Neuronal stem cell (in vitro differentiated cells): ENCODE measurements around the gene PAQR6.

Experiments used
- DNase-seq: peaks from one replicate; pipeline ENCODE4 v3.0.0-alpha.2; 2013; ENCODE audit warnings: low spot score
- H2AFZ ChIP-seq: one replicate; pipeline ENCODE4 v1.6.1; 2013; ENCODE audit warnings: mild to moderate bottlenecking, low read length, inconsistent platforms
- H2AK5ac ChIP-seq: 2 replicates; pipeline ENCODE4 v1.6.1; 2013; ENCODE audit warnings: low read depth, mild to moderate bottlenecking, inconsistent platforms, low read length, moderate library complexity, mixed read lengths
- H2BK120ac ChIP-seq: 2 replicates; pipeline ENCODE4 v1.6.1; 2013; ENCODE audit warnings: low read depth, mild to moderate bottlenecking, inconsistent platforms, low read length, moderate library complexity, mixed read lengths
- H2BK12ac ChIP-seq: one replicate; pipeline ENCODE4 v1.6.1; 2013; ENCODE audit warnings: low read length, inconsistent platforms
- H2BK15ac ChIP-seq: 2 replicates; pipeline ENCODE4 v1.6.1; 2013; ENCODE audit warnings: mild to moderate bottlenecking, low read length, inconsistent platforms, mixed read lengths
- H2BK5ac ChIP-seq: one replicate; pipeline ENCODE4 v1.6.1; 2013; ENCODE audit warnings: inconsistent platforms, mild to moderate bottlenecking, low read length, moderate library complexity
- H3K14ac ChIP-seq: one replicate; pipeline ENCODE4 v1.6.1; 2013; ENCODE audit warnings: low read length, inconsistent platforms
- H3K18ac ChIP-seq: 2 replicates; pipeline ENCODE4 v1.6.1; 2013; ENCODE audit warnings: low read length, inconsistent platforms
- H3K23ac ChIP-seq: 2 replicates; pipeline ENCODE4 v1.6.1; 2013; ENCODE audit warnings: low read depth, mild to moderate bottlenecking, mixed read lengths, low read length, inconsistent platforms; ENCODE audit not compliant: poor library complexity
- H3K27ac ChIP-seq: replicated peaks from 3 replicates; pipeline ENCODE4 v1.5.1; 2013; ENCODE audit warnings: low read length, inconsistent platforms
- H3K27me3 ChIP-seq, 3 experiments: 2 replicates each; pipeline ENCODE4 v1.6.1; 2013; ENCODE audit warnings: low read length in 3 of 3, mild to moderate bottlenecking in 2 of 3, inconsistent platforms in 1 of 3, low read depth in 1 of 3, mixed read lengths in 1 of 3, moderate library complexity in 1 of 3; ENCODE audit not compliant: control insufficient read depth in 3 of 3, insufficient read depth in 3 of 3
- H3K36me3 ChIP-seq, 2 donors: replicated peaks in 1 of 2; 2 replicates each; pipeline ENCODE4 v1.6.1; 2013; ENCODE audit warnings: low read length in 2 of 2; ENCODE audit not compliant: control insufficient read depth in 2 of 2, insufficient read depth in 2 of 2
- H3K4ac ChIP-seq: 2 replicates; pipeline ENCODE4 v1.6.1; 2013; ENCODE audit warnings: inconsistent platforms, mild to moderate bottlenecking, low read length, moderate library complexity
- H3K4me1 ChIP-seq, 2 donors: 1 replicate in 1 of 2; 2 replicates in 1 of 2; pipeline ENCODE4 v1.6.1; 2013; ENCODE audit warnings: low read length in 2 of 2, low read depth in 1 of 2; ENCODE audit not compliant: control insufficient read depth in 2 of 2, insufficient read depth in 1 of 2
- H3K4me2 ChIP-seq: one replicate; pipeline ENCODE4 v1.6.1; 2013; ENCODE audit warnings: mild to moderate bottlenecking, low read length, inconsistent platforms; ENCODE audit not compliant: insufficient read depth, poor library complexity, severe bottlenecking
- H3K4me3 ChIP-seq, 2 donors: 2 replicates each; pipeline ENCODE4 v1.5.1; 2013; ENCODE audit warnings: low read length in 2 of 2, mild to moderate bottlenecking in 2 of 2, inconsistent platforms in 1 of 2, moderate library complexity in 1 of 2
- H3K79me1 ChIP-seq: one replicate; pipeline ENCODE4 v1.6.1; 2013; ENCODE audit warnings: low read depth, mild to moderate bottlenecking, inconsistent platforms, low read length, moderate library complexity
- H3K9ac ChIP-seq: one replicate; pipeline ENCODE4 v1.6.1; 2013; ENCODE audit warnings: mild to moderate bottlenecking, low read depth, low read length, inconsistent platforms; ENCODE audit not compliant: poor library complexity
- H3K9me3 ChIP-seq, 2 donors: replicated peaks in 1 of 2; 2 replicates each; pipeline versions ENCODE3 to v1.6.1; 2013; ENCODE audit warnings: low read length in 2 of 2, mild to moderate bottlenecking in 2 of 2, inconsistent platforms in 1 of 2, low read depth in 1 of 2, mixed read lengths in 1 of 2, moderate library complexity in 1 of 2; ENCODE audit not compliant: control insufficient read depth in 2 of 2, insufficient read depth in 1 of 2
- H4K8ac ChIP-seq: one replicate; pipeline ENCODE4 v1.6.1; 2013; ENCODE audit warnings: low read depth, mild to moderate bottlenecking, inconsistent platforms, low read length, moderate library complexity
- H4K91ac ChIP-seq: one replicate; pipeline ENCODE4 v1.6.1; 2013; ENCODE audit warnings: low read length, low read depth, mild to moderate bottlenecking, inconsistent platforms; ENCODE audit not compliant: poor library complexity
- WGBS, 2 donors: extraction: QIAGEN DNeasy Blood & Tissue Kit; methylation state at CpG; one replicate each; pipeline ENCODE4 v1.1.7; 2013; ENCODE audit warnings: missing lambda C conversion rate in 2 of 2, mixed read lengths in 1 of 2; ENCODE audit not compliant: insufficient read length in 2 of 2, insufficient replicate concordance in 1 of 2; ENCODE audit errors: extremely low coverage in 2 of 2; 5-methylcytosine and 5-hydroxymethylcytosine counted together

Gene PAQR6

DNA sequence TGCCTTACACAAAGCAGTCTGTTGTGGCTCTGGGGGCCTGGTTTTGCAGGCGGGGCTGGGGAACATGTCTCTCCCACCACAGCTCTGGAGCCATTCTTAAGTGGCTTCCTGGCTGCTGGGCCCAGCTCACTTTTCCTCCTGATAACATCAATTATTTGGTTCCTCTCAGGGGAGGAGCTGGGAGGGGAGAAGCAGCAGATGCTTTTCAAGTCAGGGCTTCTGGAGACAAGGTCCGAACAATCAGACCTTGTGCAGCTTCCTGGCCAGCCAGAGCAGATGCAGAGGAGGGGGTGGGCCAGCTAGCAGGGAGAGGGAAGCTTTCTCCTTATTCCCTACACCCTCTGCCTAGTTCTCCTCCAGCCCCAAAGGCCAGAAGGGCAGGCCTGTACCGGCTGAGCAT, 3.7 kb upstream of the PAQR6 start:
- H4K91ac ChIP-seq = no peak overlapping the region
- peak overlapping the region; percentile 2 for H2BK5ac ChIP-seq
- H3K79me1 ChIP-seq = no peaks in the 10 kb centered on the region
- no peak overlapping the region for H3K4ac ChIP-seq
- H3K27ac ChIP-seq = no peak overlapping the region
- no peak overlapping the region for H3K4me2 ChIP-seq
- no peak for DNase-seq
- no peak overlapping the region for H3K9ac ChIP-seq
- no peaks in the 10 kb centered on the region for H3K9me3 ChIP-seq
- peaks cover 45 to 72% of the 10 kb centered on the region in 2 donors for H3K36me3 ChIP-seq
- no CpG with 5 or more reads among the region's 3 CpGs for WGBS, 2 donors
- no peak overlapping the region for H3K4me3 ChIP-seq
- no peak overlapping the region for H2AK5ac ChIP-seq
- H3K14ac ChIP-seq = no peak overlapping the region
- peaks cover 2 to 16% of the 10 kb centered on the region in 2 donors for H3K4me1 ChIP-seq
- no peak overlapping the region for H2BK15ac ChIP-seq
- no peak overlapping the region for H4K8ac ChIP-seq
- no peak overlapping the region for H2AFZ ChIP-seq
- H3K27me3 ChIP-seq = no peaks in the 10 kb centered on the region
- H3K23ac ChIP-seq = no peak overlapping the region
- H2BK12ac ChIP-seq = no peak overlapping the region
- H3K18ac ChIP-seq = no peak overlapping the region
- H2BK120ac ChIP-seq = no peak overlapping the region

DNA sequence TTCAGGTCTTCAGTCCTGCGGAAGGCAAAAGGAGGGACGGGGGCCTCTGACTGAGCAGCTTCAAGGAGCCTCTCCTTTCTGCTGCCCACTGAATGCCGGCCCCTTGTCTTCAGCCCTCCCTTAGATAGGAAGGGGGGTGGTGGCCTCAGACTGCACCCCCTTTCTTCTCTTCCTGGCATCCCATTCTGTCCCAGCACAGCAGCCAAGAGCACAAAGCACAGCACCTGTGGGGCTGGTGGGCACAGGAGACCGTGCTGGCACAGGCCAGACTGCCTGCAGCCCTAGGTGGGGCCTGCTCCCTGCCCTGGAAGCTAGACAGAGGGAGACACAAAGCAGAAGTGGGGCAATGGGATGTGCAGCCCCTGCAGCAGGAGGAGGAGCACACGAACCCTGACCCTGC, 1.7 kb upstream of the PAQR6 start:
- Histone ChIP-seq H3K4me3 (no peak overlapping the region), H2AFZ (no peak overlapping the region), H3K9me3 (no peaks in the 10 kb centered on the region), H3K79me1 (peaks cover 3% of the 10 kb centered on the region), H3K4me2 (no peak overlapping the region), H3K4ac (no peak overlapping the region), H3K27me3 (no peaks in the 10 kb centered on the region), H3K23ac (peak overlapping the region; percentile 92), H2AK5ac (no peak overlapping the region), H3K9ac (peak overlapping the region; percentile 25), H2BK120ac (no peak overlapping the region), H3K36me3 (peaks cover 42 to 60% of the 10 kb centered on the region in 2 donors), H4K8ac (no peak overlapping the region), H2BK5ac (peak overlapping the region; percentile 57), H3K27ac (peak overlapping the region; percentile 57), H4K91ac (no peak overlapping the region), H2BK12ac (no peak overlapping the region), H2BK15ac (no peak overlapping the region), H3K14ac (no peak overlapping the region), H3K4me1 (peaks cover 2 to 17% of the 10 kb centered on the region in 2 donors), H3K18ac (no peak overlapping the region)
- no peak for DNase-seq
- WGBS, 2 donors = no CpG with 5 or more reads among the region's 5 CpGs

DNA sequence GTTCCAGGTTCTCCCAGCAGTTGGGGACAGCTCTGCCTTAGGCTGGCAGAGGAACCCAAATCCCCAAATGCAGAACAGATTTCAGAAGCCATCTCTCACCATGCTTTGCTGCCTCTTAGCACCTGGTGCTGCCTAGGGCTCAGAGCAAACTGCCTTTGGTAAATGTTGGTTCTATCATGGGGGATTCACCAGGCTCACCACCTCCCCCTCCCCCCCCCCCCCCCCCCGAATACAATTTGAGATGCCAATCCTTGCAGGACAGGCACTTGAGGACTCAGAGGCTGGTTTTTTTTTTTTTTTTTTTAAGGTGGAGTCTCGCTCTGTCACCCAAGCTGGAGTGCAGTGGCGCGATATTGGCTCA, 447 bp upstream of the PAQR6 start:
- Histone ChIP-seq H3K4me3 (no peak overlapping the region), H2BK15ac (peak overlapping the region; percentile 95), H3K14ac (peak overlapping the region; percentile 92), H3K4me1 (peaks cover 2 to 17% of the 10 kb centered on the region in 2 donors), H3K23ac (peak overlapping the region; percentile 83), H3K9ac (peak overlapping the region; percentile 53), H3K27ac (peak overlapping the region; percentile 79), H2BK12ac (peak overlapping the region; percentile 19), H2AK5ac (peak overlapping the region; percentile 100), H3K9me3 (no peaks in the 10 kb centered on the region), H3K4me2 (no peak overlapping the region), H2BK5ac (peak overlapping the region; percentile 89), H3K36me3 (peaks cover 34 to 47% of the 10 kb centered on the region in 2 donors), H3K27me3 (no peaks in the 10 kb centered on the region), H4K91ac (no peak overlapping the region), H3K79me1 (peaks cover 3% of the 10 kb centered on the region), H4K8ac (peak overlapping the region; percentile 32), H3K18ac (peak overlapping the region; percentile 96), H3K4ac (no peak overlapping the region), H2AFZ (no peak overlapping the region), H2BK120ac (no peak overlapping the region)
- no CpG with 5 or more reads among the region's 4 CpGs for WGBS, 2 donors
- no peak for DNase-seq

DNA sequence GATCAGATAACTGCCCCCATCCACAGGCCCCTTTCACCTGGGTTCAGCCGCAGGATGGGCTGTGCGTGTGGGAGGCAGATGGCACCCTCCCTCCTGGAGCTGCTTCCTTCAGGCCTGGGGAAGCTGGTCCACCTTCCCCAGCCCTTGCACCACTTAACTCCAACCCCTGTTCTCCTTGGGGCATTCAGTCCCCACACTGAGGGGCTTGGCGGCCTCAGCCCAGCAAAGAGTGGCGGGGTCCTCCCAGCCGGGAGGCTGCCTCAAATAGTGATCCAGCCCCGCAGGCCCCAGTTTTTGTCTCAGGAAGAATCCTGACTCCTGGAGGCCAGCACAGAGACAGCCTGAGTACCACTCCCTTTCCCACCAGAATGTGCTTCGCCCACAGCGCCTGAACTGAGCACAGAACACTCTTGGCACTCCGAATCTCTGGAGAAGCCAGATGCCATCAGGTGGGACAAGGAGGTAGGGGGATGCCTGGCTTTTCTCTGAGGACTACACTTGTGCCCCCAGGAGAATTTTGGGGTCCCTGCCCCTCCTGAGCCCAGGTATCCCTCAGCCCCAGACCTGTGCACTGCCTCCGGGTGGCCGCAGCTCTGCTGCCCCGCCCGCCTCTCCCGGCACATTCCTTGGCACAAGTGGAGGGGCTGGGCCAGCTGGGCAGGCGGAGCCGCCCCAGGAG, 936 bp downstream of the PAQR6 start:
- H3K9me3 ChIP-seq = no peaks in the 10 kb centered on the region
- no peak overlapping the region for H3K9ac ChIP-seq
- H3K4ac ChIP-seq = peak overlapping the region; percentile 86
- H2BK5ac ChIP-seq = peak overlapping the region; percentile 89
- peak overlapping the region; percentile 86 for H2BK12ac ChIP-seq
- H3K4me1 ChIP-seq = peaks cover 2 to 17% of the 10 kb centered on the region in 2 donors
- H3K18ac ChIP-seq = peak overlapping the region; percentile 93
- no peak overlapping the region for H2AFZ ChIP-seq
- H3K27ac ChIP-seq = peak overlapping the region; percentile 48
- peak overlapping the region; percentile 82 for H3K23ac ChIP-seq
- H3K27me3 ChIP-seq = no peaks in the 10 kb centered on the region
- peak overlapping the region; percentile 32 for H3K14ac ChIP-seq
- peak overlapping the region; percentile 100 for H2AK5ac ChIP-seq
- WGBS, 2 donors = no CpG with 5 or more reads among the region's 16 CpGs
- no peak overlapping the region for H3K4me2 ChIP-seq
- no peak overlapping the region for H3K4me3 ChIP-seq
- H2BK15ac ChIP-seq = no peak overlapping the region
- H3K79me1 ChIP-seq = peaks cover 3% of the 10 kb centered on the region
- DNase-seq = no peak
- H4K91ac ChIP-seq = peak overlapping the region; percentile 81
- H4K8ac ChIP-seq = peak overlapping the region; percentile 57
- peak overlapping the region; percentile 98 for H2BK120ac ChIP-seq
- H3K36me3 ChIP-seq = peaks cover 20 to 33% of the 10 kb centered on the region in 2 donors
